BLaER1 (cell line): ENCODE data around the gene ITGA2.

Experiments
- H3K27ac ChIP-seq: shearing (Covaris generic); formaldehyde crosslinking; 2 replicates; pipeline ENCODE4 v1.8.1; 2022
- H3K27me3 ChIP-seq: shearing (Covaris generic); formaldehyde crosslinking; 2 replicates; pipeline ENCODE4 v1.8.1; 2022
- H3K36me3 ChIP-seq: shearing (Covaris generic); formaldehyde crosslinking; 2 replicates; pipeline ENCODE4 v1.8.1; 2022
- H3K4me1 ChIP-seq: shearing (Covaris generic); formaldehyde crosslinking; 2 replicates; pipeline ENCODE4 v1.8.1; 2022
- H3K4me2 ChIP-seq: shearing (Covaris generic); formaldehyde crosslinking; 2 replicates; pipeline ENCODE4 v1.8.1; 2022
- H3K4me3 ChIP-seq: shearing (Covaris generic); formaldehyde crosslinking; 2 replicates; pipeline ENCODE4 v1.8.1; 2022
- H3K9ac ChIP-seq: shearing (Covaris generic); formaldehyde crosslinking; 2 replicates; pipeline ENCODE4 v1.8.1; 2022
- H3K9me3 ChIP-seq: shearing (Covaris generic); formaldehyde crosslinking; 2 replicates; pipeline ENCODE4 v1.8.1; 2022
- H4K20me1 ChIP-seq: shearing (Covaris generic); formaldehyde crosslinking; 2 replicates; pipeline ENCODE4 v1.8.1; 2022
- Cebpa-rat ChIP-seq: shearing (Covaris generic); IDR thresholded peaks from 2 replicates; pipeline ENCODE4 v1.8.1; 2022

Gene ITGA2

DNA sequence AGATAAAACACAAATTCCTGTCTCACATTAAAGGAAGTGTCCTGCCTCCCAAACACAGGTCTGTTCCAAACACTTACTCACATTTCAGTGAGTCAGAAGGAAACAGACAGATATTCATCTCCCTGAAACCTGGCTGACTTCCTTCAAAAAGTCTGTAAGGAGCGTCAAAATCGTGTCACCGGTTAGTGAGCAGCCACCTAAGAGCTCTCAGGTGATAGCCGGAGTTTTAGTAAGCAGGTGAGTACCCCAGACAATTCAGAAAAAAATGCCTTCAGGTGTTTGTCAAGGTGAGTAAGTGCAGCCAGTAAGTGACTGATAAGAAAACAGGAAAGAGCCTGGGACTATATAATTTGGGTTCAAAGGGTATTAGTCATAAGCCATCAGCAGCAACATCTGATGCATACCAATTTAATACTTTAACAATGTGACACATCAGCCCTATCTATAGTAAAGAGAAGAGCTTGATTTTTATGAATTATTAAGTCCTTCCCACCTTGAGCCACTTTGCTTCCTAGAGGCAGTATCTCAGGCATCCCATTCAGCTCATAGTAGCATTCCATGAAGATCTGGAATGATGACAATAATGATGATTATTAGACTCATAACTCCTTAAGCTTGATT is 1.3 kb upstream of the ITGA2 start:
- no peak for TF ChIP-seq Cebpa-rat
- H3K27ac ChIP-seq, result no peak overlapping the region
- no peak overlapping the region for H3K4me3 ChIP-seq
- no peak overlapping the region for H3K4me2 ChIP-seq
- no peaks in the 10 kb centered on the region for H3K9me3 ChIP-seq
- H4K20me1 ChIP-seq, result no peaks in the 10 kb centered on the region
- H3K9ac ChIP-seq, result no peak overlapping the region
- H3K36me3 ChIP-seq, result no peaks in the 10 kb centered on the region
- H3K4me1 ChIP-seq, result peaks cover 14% of the 10 kb centered on the region
- peaks cover 53% of the 10 kb centered on the region for H3K27me3 ChIP-seq

DNA sequence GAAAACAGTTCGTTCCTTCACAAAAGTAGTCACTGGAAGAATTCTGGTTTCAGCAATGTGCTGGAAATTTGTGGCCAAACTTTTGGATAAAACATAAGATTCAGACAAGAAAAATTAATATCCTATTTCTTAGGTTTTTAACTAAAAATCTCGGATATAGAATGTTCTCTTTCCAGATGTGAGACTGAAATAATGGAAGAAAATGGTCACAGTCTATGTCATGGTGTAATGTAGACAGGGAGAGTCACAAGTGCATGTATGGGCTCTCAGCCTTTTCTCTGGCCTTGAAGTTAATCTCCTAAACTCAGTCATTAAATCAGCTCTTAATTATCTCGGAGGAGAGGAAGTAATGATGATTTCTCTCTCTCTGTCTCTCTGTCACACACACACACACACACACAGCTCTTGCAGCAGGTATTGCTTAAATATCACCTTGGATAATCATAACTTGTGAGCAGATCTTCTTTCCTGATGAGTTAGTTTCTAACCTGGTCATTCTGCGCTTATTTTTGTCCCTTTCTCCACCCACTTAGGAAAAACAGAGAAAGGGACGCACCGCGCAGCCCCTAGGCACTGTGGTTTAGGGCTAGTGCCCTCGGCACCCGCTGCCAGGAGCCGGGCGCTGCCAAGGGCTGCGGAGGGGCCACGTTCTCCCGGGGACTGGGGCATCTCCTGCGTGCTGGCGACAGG is 672 bp upstream of the ITGA2 start:
- no peak for TF ChIP-seq Cebpa-rat
- Histone ChIP-seq H4K20me1 (no peaks in the 10 kb centered on the region), H3K4me1 (peaks cover 14% of the 10 kb centered on the region), H3K27me3 (peaks cover 53% of the 10 kb centered on the region), H3K4me3 (peak overlapping the region; percentile 68), H3K36me3 (no peaks in the 10 kb centered on the region), H3K9me3 (no peaks in the 10 kb centered on the region), H3K27ac (no peak overlapping the region), H3K9ac (no peak overlapping the region), H3K4me2 (peak overlapping the region; percentile 91)

- Histone ChIP-seq H3K4me1 (peaks cover 14% of the 10 kb centered on the region), H3K27ac (no peak overlapping the region), H4K20me1 (no peaks in the 10 kb centered on the region), H3K9ac (no peak overlapping the region), H3K4me2 (peak overlapping the region; percentile 91), H3K27me3 (peaks cover 53% of the 10 kb centered on the region), H3K9me3 (no peaks in the 10 kb centered on the region), H3K4me3 (peak overlapping the region; percentile 68), H3K36me3 (no peaks in the 10 kb centered on the region)
- TF ChIP-seq Cebpa-rat, result no peak
Measured at GRCh38 chr5:52989781-52990527, 802 bp downstream of the ITGA2 start.

- H3K27ac ChIP-seq, result no peak overlapping the region
- no peaks in the 10 kb centered on the region for H4K20me1 ChIP-seq
- H3K4me1 ChIP-seq, result peaks cover 14% of the 10 kb centered on the region
- H3K4me3 ChIP-seq, result no peak overlapping the region
- no peaks in the 10 kb centered on the region for H3K36me3 ChIP-seq
- H3K27me3 ChIP-seq, result peaks cover 53% of the 10 kb centered on the region
- H3K9me3 ChIP-seq, result no peaks in the 10 kb centered on the region
- no peak overlapping the region for H3K4me2 ChIP-seq
- no peak overlapping the region for H3K9ac ChIP-seq
- TF ChIP-seq Cebpa-rat, result no peak
Measured at GRCh38 chr5:52990528-52990925, 1.4 kb downstream of the ITGA2 start.

- H3K27me3 ChIP-seq, result peaks cover 41% of the 10 kb centered on the region
- no peak overlapping the region for H3K27ac ChIP-seq
- no peaks in the 10 kb centered on the region for H4K20me1 ChIP-seq
- TF ChIP-seq Cebpa-rat, result no peak
- peaks cover 14% of the 10 kb centered on the region for H3K4me1 ChIP-seq
- H3K9me3 ChIP-seq, result no peaks in the 10 kb centered on the region
- H3K4me2 ChIP-seq, result no peak overlapping the region
- no peak overlapping the region for H3K9ac ChIP-seq
- H3K4me3 ChIP-seq, result no peak overlapping the region
- no peaks in the 10 kb centered on the region for H3K36me3 ChIP-seq
Measured at GRCh38 chr5:52993367-52993766, 4.2 kb downstream of the ITGA2 start.

- Histone ChIP-seq H3K4me1 (peaks cover 9% of the 10 kb centered on the region), H3K27me3 (peaks cover 32% of the 10 kb centered on the region), H3K9me3 (no peaks in the 10 kb centered on the region), H3K36me3 (no peaks in the 10 kb centered on the region), H3K4me3 (no peak overlapping the region), H3K27ac (no peak overlapping the region), H3K4me2 (no peak overlapping the region), H3K9ac (no peak overlapping the region), H4K20me1 (no peaks in the 10 kb centered on the region)
- TF ChIP-seq Cebpa-rat, result no peak
Measured at GRCh38 chr5:52994266-52994665, 5.1 kb downstream of the ITGA2 start.

DNA sequence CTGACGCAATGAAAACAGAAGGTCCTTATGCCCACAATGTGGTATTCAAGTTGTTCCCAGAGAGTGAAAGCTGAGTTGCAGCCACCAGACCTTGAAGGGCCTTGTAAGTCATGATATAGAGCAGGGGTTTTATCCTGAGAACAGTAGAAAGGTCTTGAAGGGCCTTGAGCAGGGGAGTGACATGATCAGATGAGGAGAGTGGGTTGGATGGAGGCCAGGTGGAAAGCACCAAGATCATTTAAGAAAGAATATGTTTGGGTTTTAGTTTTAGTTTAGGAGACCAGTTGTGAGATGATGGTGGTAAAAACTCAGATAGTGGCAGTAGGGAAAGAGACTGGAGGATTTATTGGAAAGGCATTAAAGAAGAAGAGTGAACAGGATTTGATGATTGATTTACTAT is 5.9 kb downstream of the ITGA2 start:
- H4K20me1 ChIP-seq, result no peaks in the 10 kb centered on the region
- no peak overlapping the region for H3K4me2 ChIP-seq
- no peaks in the 10 kb centered on the region for H3K36me3 ChIP-seq
- H3K9me3 ChIP-seq, result no peaks in the 10 kb centered on the region
- no peak overlapping the region for H3K27ac ChIP-seq
- peaks cover 24% of the 10 kb centered on the region for H3K27me3 ChIP-seq
- peaks cover 1% of the 10 kb centered on the region; the same call in 1 of the 2 replicates for H3K4me1 ChIP-seq
- no peak for TF ChIP-seq Cebpa-rat
- no peak overlapping the region for H3K9ac ChIP-seq
- H3K4me3 ChIP-seq, result no peak overlapping the region

DNA sequence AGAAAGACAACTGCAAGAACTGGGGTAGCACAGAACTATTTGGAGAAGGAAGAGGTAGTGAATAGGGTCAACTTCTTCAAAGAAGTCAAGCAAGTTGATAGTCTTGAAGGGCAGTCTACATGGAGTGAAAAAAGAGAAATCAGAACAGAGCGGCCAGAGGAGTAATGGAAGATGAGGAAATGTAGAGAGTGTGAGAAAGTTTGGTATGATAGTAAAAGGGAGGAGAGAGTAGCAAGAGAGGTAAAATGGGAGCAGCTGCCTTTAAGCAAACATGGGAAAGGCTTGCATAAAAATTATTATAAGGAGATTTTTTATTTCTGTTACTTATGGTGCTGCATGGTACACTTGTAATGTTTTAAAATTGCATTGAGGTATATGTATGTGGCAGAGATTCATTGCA is 6.8 kb downstream of the ITGA2 start:
- Histone ChIP-seq H3K9ac (no peak overlapping the region), H4K20me1 (no peaks in the 10 kb centered on the region), H3K27ac (no peak overlapping the region), H3K9me3 (no peaks in the 10 kb centered on the region), H3K27me3 (peaks cover 16% of the 10 kb centered on the region), H3K4me2 (no peak overlapping the region), H3K4me3 (no peak overlapping the region), H3K4me1 (no peaks in the 10 kb centered on the region), H3K36me3 (no peaks in the 10 kb centered on the region)
- TF ChIP-seq Cebpa-rat, result no peak

- no peaks in the 10 kb centered on the region for H3K36me3 ChIP-seq
Measured at GRCh38 chr5:52996979-52997378, 7.8 kb downstream of the ITGA2 start.

DNA sequence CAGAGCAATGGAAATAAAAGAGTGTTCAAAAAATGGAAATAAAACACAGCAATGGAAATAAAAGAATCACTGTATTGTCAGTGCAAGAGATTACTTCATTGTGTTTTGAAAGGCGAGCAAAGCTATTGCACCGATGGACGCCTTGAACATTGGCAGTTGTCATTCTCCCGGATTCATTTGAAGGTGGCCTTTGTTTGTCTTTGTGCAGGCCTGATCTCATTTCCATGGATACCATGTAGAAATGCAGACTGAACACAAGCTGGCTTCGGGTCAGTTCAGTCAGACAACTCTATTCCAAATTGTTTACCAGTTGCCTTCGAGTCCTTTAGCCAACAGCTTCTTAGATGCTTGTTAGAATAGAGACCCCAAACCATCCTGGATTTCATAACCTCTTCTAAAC is 8.3 kb downstream of the ITGA2 start:
- Histone ChIP-seq H3K9me3 (no peaks in the 10 kb centered on the region), H3K27me3 (peaks cover 3% of the 10 kb centered on the region; the same call in 1 of the 2 replicates), H3K4me1 (no peaks in the 10 kb centered on the region), H3K4me3 (no peak overlapping the region), H3K9ac (no peak overlapping the region), H3K36me3 (no peaks in the 10 kb centered on the region), H4K20me1 (no peaks in the 10 kb centered on the region), H3K4me2 (no peak overlapping the region), H3K27ac (no peak overlapping the region)
- TF ChIP-seq Cebpa-rat, result no peak

More at GRCh38 chr5:52996979-52997378, 7.8 kb downstream of the ITGA2 start:
- H3K9me3 ChIP-seq, result no peaks in the 10 kb centered on the region
- no peak overlapping the region for H3K27ac ChIP-seq
- no peak overlapping the region for H3K9ac ChIP-seq
- no peak for TF ChIP-seq Cebpa-rat
- H4K20me1 ChIP-seq, result no peaks in the 10 kb centered on the region
- peaks cover 7% of the 10 kb centered on the region; the same call in 1 of the 2 replicates for H3K27me3 ChIP-seq
- H3K4me3 ChIP-seq, result no peak overlapping the region
- no peak overlapping the region for H3K4me2 ChIP-seq
- no peaks in the 10 kb centered on the region for H3K4me1 ChIP-seq
